COR-L47 (cell line): ENCODE results near the gene COTL1.
A peak's percentile ranks its signal among the peaks of the same experiment; 100 is the strongest.

ENCODE experiments used
- DNase-seq: peaks from one replicate; lab custom pipeline; 2025; lab: John Stamatoyannopoulos, UW

Gene COTL1

GRCh38 chr16:84548971-84549844 is 68.7 kb downstream of the COTL1 start:
- no peak for DNase-seq

GRCh38 chr16:84548508-84548907 is 69.4 kb downstream of the COTL1 start:
- DNase-seq, result no peak

- no peak for DNase-seq
These were observed 70.3 kb downstream of the COTL1 start for GRCh38 chr16:84547546-84548061.

- no peak for DNase-seq
These were observed 71.0 kb downstream of the COTL1 start for GRCh38 chr16:84546669-84547545.

DNA sequence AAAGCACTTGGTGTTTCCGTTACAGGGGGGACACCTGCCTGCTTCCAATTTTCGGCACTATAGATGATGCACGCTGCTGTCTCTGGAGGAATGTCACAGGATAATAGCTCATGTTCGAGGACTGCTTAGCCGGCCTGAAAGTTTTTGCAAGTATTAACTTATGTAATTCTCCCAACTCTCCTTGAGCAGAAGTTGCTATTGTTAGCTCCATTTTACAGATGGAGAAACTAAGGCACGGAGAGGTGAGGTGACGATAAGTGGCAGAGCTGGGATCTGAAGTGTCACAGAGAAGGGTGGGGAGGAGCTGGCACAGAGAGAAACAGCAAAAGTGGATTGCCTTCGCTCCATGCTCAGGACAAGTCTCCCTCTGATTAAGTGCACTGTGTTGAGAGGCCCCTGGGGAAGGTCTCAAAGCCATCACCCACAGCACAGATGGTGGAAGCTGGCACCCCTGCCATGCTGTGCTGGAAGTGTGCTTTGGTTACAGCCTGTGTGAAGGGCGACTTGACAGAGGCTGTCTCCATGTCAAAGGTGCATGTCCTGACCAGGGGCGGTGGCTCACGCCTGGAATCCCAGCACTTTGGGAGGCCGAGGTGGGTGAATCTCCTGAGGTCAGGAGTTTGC is 72.7 kb downstream of the COTL1 start:
- no peak for DNase-seq

- no peak for DNase-seq
These were observed 73.7 kb downstream of the COTL1 start for GRCh38 chr16:84544031-84544773.

DNA sequence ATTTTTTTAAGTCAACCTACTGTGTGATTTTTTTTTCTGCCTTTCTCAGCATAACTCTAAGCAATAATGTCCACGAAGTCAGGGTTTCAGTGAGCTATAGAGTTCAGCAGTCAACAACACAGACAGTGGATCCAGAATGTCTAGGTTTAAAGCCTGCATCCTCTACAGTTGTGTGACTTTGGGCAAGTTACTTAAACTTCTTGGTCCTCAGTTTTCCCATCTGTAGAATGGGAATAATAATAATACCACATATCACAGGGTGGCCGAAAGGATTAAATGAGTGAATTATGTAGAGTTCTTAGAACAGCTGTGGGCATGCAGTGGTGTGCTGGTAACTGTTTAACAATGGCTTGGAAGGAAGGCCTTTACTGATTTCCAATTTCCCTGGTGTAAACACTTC is 74.6 kb downstream of the COTL1 start:
- no peak for DNase-seq

DNA sequence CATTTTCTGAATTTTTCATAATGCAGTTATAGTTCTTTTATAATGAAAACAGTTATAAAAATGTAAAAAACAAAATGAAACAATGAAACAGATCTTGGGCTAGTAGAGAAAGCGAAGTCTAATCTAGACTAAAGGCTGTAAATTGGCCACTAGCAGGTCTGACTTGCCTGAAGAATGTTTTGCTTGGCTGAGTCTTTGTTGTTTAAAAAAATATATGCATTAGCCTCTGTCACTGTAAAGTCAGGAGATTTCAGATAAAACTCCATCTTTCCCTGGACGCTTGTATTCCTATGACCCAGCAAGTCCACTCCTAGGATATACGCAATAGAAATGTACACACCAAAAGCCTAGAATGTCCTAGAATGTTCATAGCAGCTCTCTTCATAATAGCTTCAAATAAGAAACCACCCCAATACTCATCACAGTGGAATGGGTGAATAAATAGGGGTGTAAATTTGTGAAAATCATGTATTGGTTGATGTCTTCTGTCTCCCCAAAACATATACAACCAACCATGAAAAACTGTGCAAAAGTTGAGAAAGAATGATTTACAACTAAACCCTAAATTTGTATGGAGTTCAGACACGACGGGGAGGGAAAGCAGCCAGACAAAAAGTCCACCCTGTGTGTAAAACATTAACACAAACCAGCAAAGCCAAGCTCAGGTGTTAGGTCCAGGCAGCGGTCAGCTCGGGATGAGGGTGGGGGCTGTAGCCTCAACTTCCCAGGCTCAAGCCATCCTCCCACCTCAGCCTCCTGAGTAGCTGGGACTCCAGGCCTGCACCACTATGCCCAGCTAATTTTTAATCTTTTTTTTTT is 75.7 kb downstream of the COTL1 start:
- no peak for DNase-seq

- DNase-seq, result no peak
These were observed 77.7 kb downstream of the COTL1 start for GRCh38 chr16:84540194-84540593.

DNA sequence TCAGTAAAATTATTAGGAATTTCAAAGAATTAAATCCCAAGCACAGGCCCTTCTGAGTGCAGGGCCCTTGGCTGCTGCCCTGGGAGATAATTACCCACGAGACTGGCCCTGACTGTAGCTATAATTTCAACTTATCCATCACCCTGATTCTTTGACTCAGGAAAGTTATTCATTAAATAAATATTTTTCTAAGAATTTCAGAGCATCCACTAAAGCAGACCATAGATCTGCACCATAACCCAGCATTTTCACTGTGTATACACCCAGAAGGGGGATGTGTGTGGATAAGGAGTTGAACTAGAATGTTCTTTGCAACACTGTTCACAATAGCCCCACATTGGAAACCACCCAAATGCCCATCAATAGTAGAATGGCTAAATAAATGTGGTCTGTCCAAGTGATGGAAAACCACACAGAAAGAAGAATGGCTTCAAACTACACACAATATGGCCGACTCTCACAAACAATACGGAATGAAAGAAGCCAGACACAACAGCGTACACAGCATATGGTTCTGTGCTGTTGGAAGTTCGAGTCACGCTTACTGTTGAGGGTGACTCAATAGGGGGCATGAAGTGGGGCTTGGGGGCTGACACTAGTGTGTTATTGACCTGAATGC is 79.5 kb downstream of the COTL1 start:
- no peak for DNase-seq

- DNase-seq, result peak; percentile 40
These were observed 80.3 kb downstream of the COTL1 start for GRCh38 chr16:84537491-84538151.

DNA sequence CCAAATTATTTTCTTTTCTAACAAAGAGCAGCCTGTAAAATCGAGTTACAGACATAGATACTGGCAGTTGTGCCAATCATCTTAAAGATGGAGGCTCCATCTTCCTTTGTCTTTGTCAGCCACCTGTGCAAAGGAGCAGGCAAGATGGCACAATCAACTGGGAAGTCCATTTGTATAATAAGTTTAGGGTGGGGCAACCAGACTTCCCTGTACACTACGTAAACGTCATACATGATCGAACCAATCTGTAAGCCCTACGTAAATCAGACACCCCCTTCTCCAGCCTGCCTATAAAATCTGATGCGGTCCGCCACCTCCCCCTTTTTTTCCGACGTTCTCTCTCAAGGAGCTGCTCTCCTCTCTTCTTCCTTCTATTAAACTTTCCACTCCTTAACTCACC is 82.0 kb downstream of the COTL1 start:
- DNase-seq, result no peak

DNA sequence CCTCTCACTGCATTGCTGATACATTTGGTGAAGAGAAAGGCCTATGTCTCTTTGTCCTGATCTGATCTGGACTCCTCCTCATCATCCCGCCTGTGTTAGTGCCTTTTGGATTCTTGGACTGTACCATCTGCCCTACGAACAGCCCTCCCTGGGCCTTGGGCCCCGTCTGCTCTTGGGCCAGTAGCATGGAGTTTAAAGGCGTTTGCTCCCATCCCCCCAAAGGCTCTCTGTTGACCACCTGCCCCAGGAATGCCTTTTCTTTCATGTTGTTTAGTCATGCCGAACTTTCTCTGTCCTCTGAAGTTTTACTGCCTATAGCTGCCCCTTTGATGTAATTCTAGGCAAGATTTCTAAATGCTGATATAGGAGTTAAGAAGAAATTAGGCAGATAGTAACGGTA is 82.5 kb downstream of the COTL1 start:
- no peak for DNase-seq

- DNase-seq, result no peak
These were observed 83.1 kb downstream of the COTL1 start for GRCh38 chr16:84534815-84535214.

DNA sequence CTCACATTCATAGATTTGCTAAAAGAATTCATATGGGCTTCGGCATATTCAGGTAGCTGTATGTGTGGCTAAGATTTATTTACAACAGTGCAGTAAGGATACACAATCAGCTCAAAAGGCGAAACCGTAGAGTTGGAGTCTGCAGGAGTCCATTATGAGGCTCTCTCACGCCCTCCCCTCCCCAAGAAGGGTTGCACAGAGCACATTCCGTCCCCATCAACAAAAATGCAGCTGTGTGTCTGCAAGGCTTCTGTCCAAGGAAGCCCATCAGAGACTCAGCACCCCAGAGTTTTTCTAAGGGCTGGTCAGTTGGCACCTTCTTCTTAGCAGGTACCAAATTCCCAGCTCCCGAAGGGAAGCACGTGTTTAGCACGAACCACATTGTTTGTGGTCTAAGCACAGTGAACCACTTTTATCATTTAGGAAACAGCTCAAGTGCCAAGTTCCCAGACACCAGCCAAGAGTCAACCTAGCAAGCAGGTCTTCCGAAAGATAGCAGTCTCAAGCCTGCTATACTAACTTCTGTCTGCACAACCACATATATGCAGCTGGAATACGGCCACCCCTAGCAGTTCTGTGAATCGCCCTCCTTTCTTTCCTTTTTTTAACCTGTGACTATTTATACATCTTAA is 84.9 kb downstream of the COTL1 start:
- DNase-seq, result no peak

- DNase-seq, result no peak
These were observed 85.6 kb downstream of the COTL1 start for GRCh38 chr16:84532291-84532724.

DNA sequence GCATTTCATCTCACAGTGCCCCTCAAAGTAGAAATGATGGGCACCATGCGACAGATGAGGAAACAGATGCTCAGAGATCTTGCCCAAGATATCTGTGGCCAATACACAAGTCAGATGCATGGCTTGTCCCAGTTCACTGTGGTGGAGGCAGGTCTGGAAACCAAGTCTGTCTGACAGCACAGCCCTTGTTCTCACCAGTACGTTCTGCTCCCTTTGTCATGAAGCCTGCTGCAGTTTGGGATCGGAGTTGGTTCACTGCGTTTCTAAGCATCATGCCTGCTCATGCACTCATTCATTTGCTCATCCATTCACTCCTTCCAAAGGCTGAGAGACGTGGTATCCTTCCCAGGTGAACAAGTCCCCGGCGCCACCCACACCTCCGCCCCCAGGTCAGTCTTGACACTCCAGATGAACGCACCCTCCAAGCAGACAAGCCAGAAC is 86.2 kb downstream of the COTL1 start:
- DNase-seq, result no peak

GRCh38 chr16:84530590-84530989 is 87.3 kb downstream of the COTL1 start:
- DNase-seq, result no peak

DNA sequence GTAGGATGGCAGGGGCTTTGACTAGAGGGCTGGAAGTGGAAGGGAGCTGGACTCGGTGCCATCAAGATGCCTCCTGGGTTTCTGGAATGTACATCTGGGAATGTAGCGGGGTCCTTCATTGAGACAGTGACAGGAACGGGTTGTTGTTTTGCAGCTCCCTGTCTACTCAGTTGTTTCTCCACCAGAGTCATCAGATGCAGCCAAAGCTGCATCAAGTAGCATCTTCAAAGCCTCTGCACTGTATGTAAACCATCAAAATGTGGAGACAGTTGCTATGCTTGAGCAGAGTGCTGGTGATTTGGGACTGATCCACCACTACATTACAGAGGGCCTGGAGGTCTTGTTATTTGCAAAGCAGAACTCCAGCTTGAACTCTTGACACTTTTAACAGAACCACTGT is 88.3 kb downstream of the COTL1 start:
- no peak for DNase-seq
